Measurements from ENCODE around the gene TMEM256. TPM values are rescaled to one million over a fixed set of nuclear protein-coding genes. Genes with fewer than 3 reads are reported as not detected.

Gene TMEM256
- total RNA-seq, 1 donor from 2014 or later = 35.9 TPM

DNA sequence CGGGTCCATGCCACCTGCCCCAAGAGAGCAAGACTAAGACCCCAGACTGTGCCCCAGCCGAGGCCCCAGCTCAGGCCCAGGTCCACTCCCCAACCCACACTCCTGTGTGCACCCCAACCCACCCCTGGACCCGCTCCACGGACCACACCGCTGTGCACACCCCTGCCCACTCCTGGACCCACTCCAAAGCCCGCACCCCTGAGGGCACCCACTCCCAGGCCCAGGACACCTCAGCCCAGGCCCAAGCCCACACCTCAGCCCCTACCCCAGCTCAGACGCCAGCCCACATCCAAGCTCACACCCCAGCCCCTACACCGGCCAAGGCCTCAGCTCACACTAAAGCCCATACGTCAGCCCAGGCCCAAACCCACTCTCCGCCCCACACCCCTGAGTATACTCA is 25.8 kb upstream of the TMEM256 start:
- DNase-seq (ENCODE audit: low read depth) = no peak

- DNase-seq (ENCODE audit: low read depth) = no peak
Measured at GRCh38 chr17:7428557-7428956, 24.7 kb upstream of the TMEM256 start, which contains the start of gene SPEM3. Gene SPEM3, plus strand, starts transcription at chr17:7428857. Its CDS starts 46 bp downstream, at chr17:7428903.

GRCh38 chr17:7427549-7427948 is 23.7 kb upstream of the TMEM256 start:
- DNase-seq (ENCODE audit: low read depth) = no peak

DNA sequence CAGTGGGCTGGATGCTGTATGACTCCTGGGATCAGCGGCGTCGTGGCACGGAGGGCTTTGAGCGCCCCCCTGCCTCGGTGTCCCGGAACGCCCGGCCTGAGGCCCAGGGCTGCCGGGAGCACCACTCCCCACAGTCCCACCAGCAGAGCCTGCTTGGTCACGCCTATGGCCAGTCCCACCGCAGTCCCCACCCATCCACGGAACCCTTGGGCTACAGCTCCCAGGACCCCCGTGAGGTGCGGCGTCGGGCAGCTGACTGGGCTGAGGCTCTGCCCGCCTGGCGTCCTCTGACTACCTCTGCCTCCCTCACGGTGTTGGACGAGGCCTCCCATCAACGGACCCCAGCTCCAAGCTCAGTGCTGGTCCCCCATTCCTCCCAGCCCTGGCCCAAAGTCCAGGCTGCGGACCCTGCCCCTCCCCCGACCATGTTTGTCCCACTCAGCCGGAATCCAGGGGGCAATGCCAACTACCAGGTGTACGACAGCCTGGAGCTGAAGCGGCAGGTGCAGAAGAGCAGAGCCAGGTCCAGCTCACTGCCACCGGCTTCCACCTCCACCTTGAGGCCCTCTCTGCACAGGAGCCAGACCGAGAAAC is 23.1 kb upstream of the TMEM256 start:
- DNase-seq (ENCODE audit: low read depth) = no peak

DNA sequence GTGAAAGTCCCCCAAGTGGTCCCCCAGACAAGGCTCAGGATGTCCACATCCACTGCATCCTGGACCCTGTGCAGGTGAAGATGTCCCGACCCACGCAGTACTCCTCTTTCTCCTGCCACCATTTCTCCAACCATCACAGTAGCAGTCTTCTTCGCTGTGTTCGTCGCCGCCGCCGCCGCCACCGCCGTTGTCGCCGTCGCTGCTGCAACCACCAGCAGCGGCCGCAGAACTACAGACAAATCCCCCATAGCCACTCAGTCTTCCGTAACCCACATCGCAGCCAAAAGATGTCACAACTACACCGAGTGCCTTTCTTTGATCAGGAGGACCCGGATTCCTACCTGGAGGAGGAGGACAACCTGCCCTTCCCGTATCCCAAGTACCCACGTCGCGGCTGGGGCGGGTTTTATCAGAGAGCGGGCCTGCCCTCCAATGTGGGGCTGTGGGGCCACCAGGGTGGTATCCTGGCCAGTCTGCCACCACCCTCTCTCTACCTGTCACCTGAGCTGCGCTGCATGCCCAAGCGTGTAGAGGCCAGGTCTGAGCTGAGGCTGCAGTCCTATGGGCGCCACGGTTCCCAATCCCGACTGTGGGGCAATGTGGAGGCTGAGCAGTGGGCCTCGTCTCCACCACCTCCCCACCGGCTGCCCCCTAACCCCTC is 22.4 kb upstream of the TMEM256 start:
- no peak for DNase-seq (ENCODE audit: low read depth)

- no peak for DNase-seq (ENCODE audit: low read depth)
Measured at GRCh38 chr17:7425756-7426155, 21.9 kb upstream of the TMEM256 start.

GRCh38 chr17:7425316-7425715 is 21.4 kb upstream of the TMEM256 start, which contains the start of gene SPEM2:
Gene SPEM2, plus strand, starts transcription at chr17:7425616. Its CDS starts 73 bp downstream, at chr17:7425689.
- no peak for DNase-seq (ENCODE audit: low read depth)

- no peak for DNase-seq (ENCODE audit: low read depth)
Measured at GRCh38 chr17:7423679-7424078, 19.8 kb upstream of the TMEM256 start.

- no peak for DNase-seq (ENCODE audit: low read depth)
Measured at GRCh38 chr17:7421186-7421585, 17.3 kb upstream of the TMEM256 start.

DNA sequence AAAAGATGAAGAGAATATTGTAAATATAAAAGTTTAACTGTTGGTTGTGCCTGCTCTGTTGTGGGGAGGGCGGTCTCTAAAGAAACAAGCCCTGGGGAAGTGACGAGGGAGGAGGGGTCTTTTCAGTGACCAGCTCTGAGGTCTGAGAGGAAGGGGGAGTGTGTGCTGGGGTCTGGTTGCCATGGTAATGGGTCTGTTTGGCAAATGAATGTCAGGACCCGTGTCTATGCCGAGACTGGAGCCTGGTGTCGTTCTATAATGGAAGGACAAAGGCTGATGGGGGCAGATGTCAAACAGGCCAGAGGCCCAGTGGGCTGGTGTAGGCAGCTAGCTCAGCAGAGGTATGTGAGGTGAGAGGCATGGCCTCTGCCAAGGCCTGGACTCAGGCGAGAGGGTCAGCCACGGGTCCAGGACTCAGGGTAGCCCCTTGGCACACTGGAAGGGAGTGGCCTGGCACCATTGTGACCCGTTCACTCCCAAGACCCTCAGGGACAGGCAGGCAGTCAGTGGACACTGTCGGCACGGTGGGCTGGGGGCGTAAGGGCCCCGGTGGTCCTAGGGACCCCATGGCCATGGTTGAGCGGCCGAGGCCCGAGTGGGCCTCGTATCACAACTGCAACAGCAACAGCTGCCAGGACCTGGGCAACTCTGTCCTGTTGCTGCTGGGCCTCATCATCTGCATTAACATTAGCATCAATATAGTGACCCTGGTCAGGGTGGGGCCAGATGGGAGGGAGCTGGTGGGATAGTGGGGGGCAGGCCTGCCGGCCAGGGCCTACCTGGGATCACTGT is 16.1 kb upstream of the TMEM256 start, which contains the start of gene SPEM1:
Gene SPEM1, plus strand, starts transcription at position 506 of the 792 bp plus-strand sequence. Its CDS starts 61 bp downstream, at position 567.
- no peak for DNase-seq (ENCODE audit: low read depth)

DNA sequence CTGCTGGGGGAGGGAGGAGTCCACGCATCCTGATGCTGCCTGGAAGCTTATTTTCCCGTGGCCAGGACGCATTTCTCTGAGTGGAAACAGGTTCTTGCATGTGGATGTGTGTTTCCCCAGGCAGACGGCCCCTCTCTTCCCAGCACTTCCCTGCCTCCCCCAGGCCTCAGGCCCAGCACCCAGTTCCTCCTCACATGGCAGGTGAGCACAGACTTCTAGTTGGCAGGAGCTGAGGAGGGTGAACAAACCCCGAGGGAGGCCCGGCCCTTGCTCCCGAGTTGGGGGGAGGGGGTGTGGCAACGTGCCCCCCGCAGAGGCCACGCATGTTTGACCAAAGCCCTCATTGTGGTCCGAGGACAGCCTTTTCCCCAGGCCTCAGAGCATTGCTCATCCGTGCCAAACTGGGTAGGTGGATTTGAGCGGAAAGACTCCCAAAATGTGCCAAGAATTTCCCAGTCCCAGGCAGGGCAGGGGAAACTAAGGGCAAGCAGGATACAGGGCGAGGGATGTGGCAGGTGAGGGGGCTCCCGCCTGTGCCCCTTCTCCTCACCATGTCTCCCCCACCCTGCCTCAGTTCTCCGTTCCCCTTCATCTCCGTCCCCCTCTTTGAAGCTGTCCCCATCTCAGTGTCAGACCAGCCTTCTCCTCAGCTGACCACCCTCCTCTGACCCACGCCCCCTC is 14.7 kb upstream of the TMEM256 start:
- DNase-seq (ENCODE audit: low read depth) = no peak

DNA sequence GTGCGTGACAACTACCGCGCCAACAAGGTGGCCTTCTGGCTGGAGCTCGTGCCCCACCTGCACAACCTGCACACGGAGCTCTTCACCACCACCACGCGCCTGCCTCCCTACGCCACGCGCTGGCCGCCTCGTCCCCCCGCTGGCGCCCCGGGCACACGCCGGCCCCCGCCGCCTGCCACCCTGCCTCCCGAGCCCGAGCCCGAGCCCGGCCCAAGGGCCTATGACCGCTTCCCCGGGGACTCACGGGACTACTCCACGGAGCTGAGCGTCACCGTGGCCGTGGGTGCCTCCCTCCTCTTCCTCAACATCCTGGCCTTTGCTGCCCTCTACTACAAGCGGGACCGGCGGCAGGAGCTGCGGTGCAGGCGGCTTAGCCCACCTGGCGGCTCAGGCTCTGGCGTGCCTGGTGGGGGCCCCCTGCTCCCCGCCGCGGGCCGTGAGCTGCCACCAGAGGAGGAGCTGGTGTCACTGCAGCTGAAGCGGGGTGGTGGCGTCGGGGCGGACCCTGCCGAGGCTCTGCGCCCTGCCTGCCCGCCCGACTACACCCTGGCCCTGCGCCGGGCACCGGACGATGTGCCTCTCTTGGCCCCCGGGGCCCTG is 13.3 kb upstream of the TMEM256 start:
- no peak for DNase-seq (ENCODE audit: low read depth)

GRCh38 chr17:7416323-7416722 is 12.4 kb upstream of the TMEM256 start:
- DNase-seq (ENCODE audit: low read depth) = no peak

DNA sequence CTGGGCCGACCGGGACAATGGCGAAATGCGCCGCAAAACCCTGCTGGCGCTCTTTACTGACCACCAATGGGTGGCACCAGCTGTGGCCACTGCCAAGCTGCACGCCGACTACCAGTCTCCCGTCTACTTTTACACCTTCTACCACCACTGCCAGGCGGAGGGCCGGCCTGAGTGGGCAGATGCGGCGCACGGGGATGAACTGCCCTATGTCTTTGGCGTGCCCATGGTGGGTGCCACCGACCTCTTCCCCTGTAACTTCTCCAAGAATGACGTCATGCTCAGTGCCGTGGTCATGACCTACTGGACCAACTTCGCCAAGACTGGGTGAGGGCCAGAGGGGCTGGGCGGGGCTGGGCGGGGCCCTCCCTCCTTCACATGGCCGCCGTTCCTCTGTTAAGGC is 11.9 kb upstream of the TMEM256 start:
- DNase-seq (ENCODE audit: low read depth) = no peak

GRCh38 chr17:7414837-7415236 is 10.9 kb upstream of the TMEM256 start:
- DNase-seq (ENCODE audit: low read depth) = no peak

GRCh38 chr17:7413346-7413985 is 9.6 kb upstream of the TMEM256 start:
- no peak for DNase-seq (ENCODE audit: low read depth)

DNA sequence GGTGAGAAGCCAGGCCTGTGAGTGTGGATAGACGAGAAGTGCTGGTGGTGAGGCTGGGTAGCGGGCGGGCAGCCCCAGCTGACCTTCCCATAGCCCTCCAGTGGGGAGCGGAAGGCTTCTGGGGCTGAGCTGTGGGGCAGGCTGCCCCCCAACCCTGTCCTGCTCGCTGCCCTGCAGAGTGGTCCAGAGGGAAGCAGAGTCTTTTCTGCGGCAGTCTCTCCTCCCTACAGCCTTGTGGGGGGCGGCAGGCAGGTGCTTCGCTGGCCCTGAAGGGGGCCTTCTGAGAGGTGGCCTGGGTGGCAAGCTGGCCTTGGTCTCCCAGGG is 7.5 kb upstream of the TMEM256 start:
- no peak for DNase-seq (ENCODE audit: low read depth)

DNA sequence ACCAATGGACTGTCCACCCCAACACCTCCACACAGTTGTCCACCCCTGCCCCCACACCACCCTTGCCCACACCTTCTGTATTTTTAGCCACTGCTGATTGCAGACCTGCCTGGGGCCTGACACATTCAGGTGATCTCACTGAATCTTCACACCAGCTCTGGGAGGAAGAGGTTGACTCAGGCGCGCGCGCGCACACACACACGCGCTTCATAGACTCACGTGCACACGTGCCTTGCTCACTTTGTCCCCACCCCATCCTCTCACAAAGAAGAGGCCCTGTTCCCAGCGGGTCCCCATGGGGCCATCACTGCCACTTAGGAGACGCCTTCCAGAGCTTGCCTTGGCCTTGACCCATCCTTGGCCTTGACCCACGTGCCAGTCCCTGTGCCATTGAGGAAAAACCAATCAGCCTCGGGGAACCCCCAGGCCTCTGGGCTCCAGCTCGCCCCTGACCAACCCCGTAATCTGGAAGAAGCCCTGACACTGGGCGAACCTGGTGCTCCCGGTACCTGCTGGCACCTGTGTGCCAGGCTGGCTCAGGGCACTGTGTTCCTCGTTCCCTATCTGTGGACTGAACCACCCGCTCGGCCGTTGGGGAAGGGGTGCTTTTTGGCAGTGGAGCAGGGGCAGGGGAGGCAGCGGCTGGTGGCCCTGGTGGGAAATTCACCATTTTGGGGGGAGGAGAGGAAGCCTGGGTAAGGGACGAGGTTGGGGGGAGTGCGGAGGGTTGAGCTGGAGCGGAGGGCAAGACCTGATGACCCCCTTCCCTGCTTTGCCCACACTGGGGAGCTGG is 6.9 kb upstream of the TMEM256 start:
- DNase-seq (ENCODE audit: low read depth) = no peak

DNA sequence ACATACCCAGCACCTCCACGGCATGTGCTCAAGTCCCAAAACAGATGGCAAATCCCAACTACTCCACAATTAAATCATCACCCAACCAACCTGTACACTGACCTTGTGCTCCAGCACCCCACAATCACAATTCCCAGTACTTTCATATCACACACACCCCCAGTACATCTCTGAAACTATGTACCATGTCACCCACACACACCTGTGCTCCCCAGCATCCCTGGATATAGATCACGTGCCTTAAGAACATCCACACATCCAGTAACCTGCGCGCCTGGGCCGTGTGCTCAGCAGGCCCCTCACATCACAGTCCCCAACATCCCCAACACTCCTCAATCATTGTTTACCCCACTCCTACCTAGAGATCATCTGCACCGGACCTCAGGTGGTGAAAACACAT is 5.8 kb upstream of the TMEM256 start:
- no peak for DNase-seq (ENCODE audit: low read depth)

DNA sequence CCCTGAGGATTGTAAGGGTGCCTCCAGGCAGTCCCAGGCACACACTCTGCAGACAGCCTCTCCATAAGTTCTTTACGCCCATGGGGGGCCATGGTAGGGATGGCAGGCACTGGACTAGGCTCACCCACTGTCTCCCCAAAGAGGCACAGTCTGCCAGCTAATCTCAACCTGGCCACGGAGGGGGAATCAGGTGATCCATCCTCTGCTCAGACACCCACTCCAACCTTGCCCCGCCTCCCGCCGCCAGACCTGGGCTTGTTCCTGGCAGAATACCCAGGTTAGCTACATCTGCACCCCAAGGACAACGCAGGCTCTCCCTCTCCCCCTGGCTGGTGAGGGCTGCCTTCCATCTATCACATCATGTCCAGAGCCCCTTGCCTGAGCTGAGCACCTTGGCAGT is 5.0 kb upstream of the TMEM256 start:
- DNase-seq (ENCODE audit: low read depth) = no peak

Measured in renal cortical epithelial cell (primary cell).